Pancreas (tissue), 10 donors: Measurements from ENCODE around the gene KPNA6. TPM values are rescaled to one million over a fixed set of nuclear protein-coding genes. Genes with fewer than 3 reads are reported as not detected.

Source experiments
- ATAC-seq, 4 donors: fragments of 200-7000 bp; cut with Tn5 transposase; one replicate each; pipeline versions ENCODE4 v1.8.0 to v1.9.1; 2020; ENCODE audit warnings: mild to moderate bottlenecking in 4 of 4, moderate library complexity in 4 of 4
- DNase-seq, 6 donors: peaks; one replicate each; pipeline ENCODE4 v3.0.0-alpha.2; 2020
- FAIRE-seq: peaks from 2 replicates; lab custom pipeline; 2012; peaks lifted over from hg19 to GRCh38; lab: Jason Lieb, UNC
- H3K27ac ChIP-seq, 4 donors: fragments of 200-600 bp; sonication (generic); 1 replicate in 3 of 4; 2 replicates in 1 of 4; pipeline versions ENCODE4 v1.5.0 to v1.8.0; 2020
- H3K27me3 ChIP-seq, 4 donors: fragments of 200-600 bp; one replicate each; pipeline ENCODE4 v1.8.0; 2021
- H3K36me3 ChIP-seq, 3 donors: fragments of 200-600 bp; sonication (generic) in 1 of 3; one replicate each; pipeline versions ENCODE4 v1.5.0 to v1.8.0; 2020 to 2021
- H3K4me1 ChIP-seq, 3 donors: fragments of 200-600 bp; one replicate each; pipeline ENCODE4 v1.8.0; 2021
- H3K4me3 ChIP-seq, 4 donors: fragments of 200-600 bp; sonication (generic) in 2 of 4; one replicate each; pipeline versions ENCODE4 v1.5.0 to v1.8.0; 2020 to 2021
- H3K9me3 ChIP-seq, 4 donors: fragments of 200-600 bp; one replicate each; pipeline ENCODE4 v1.8.0; 2021
- WGBS, 2 donors: extraction: QIAGEN DNeasy Blood & Tissue Kit; methylation state at CpG; one replicate each; pipeline ENCODE4 v1.1.7; 2013; 5-methylcytosine and 5-hydroxymethylcytosine counted together
- intact Hi-C, 3 donors: fragments of 100-400 bp; cut with DNase I; formaldehyde crosslinking; loops; one replicate each; pipeline versions ENCODE4 v1.11.1 to v1.14.2; 2022
- polyA plus RNA-seq, 2 donors: library from polyadenylated mRNA; stranded (reverse); fragments of 200-250 nt; gene quantifications; one replicate each; pipeline ENCODE4 v1.2.3, GENCODE V29; 2013
- total RNA-seq, 6 donors: library from RNA; stranded (reverse); fragmentation: NEBNext Ultra II Directional in 4 of 6; extraction: Animal tissue kit (Norgen Biotek cat#: 25700) in 4 of 6; gene quantifications; one replicate each; pipeline versions ENCODE4 v1.2.1 to v1.2.4, GENCODE V29; 2021 to 2023
- TF ChIP-seq, protein P1 (sequence below), 4 donors: fragments of 200-600 bp; sonication (generic) in 3 of 4; IDR thresholded peaks; one replicate each; pipeline versions ENCODE4 v1.5.0 to v1.8.0; 2021; ENCODE audit warnings: antibody characterized with exemption in 4 of 4
- donor health status: healthy with polysubstance abuse.
- donor health status: DM: no; HTN: no; CAD: no; lungs with moderate emphysema.
- donor health status: DM: no; HTN: no; CAD: no.
- donor health status: control.
- donor health status: control.
- donor health status: Bipolar disorder and iron deficiency.
- donor health status: DM: yes; HTN: yes; CAD: no.
- donor health status: DM: no; HTN: no; CAD: no.
- donor health status: DM: no; HTN: no; CAD: no.
- donor health status: DM: yes; HTN: yes; CAD: no.

Gene KPNA6
- total and polyA plus RNA-seq, 8 donors: 4.9 to 36.2 (median 24.0) TPM

DNA sequence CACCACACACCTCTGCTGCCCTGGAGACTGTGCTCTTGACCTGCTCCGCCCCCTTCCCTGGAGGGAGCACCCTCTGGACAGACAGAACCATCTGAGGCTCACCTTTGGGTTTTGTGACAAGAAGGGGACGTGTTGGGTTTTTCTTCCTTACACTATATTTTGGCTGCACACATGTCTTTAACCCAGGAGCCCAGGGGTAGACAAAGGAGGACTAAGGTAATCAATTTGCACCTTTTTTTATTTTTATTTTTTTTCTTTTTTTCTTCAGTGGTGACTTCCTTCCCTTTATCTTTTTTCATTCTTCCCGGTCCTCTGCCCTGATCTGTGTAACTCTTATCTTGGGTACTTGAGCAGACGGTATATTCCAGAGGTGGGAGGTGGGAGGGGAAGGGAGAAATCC, 63.1 kb downstream of the KPNA6 start:
- Histone ChIP-seq H3K4me1 (no peaks in the 10 kb centered on the region), H3K4me3 (no peak overlapping the region), H3K9me3 (no peaks in the 10 kb centered on the region), H3K27ac (no peak overlapping the region), H3K36me3 (peaks cover 0 to 46% (median 16%) of the 10 kb centered on the region in 3 donors), H3K27me3 (no peaks in the 10 kb centered on the region)
- TF ChIP-seq, protein P1, sequence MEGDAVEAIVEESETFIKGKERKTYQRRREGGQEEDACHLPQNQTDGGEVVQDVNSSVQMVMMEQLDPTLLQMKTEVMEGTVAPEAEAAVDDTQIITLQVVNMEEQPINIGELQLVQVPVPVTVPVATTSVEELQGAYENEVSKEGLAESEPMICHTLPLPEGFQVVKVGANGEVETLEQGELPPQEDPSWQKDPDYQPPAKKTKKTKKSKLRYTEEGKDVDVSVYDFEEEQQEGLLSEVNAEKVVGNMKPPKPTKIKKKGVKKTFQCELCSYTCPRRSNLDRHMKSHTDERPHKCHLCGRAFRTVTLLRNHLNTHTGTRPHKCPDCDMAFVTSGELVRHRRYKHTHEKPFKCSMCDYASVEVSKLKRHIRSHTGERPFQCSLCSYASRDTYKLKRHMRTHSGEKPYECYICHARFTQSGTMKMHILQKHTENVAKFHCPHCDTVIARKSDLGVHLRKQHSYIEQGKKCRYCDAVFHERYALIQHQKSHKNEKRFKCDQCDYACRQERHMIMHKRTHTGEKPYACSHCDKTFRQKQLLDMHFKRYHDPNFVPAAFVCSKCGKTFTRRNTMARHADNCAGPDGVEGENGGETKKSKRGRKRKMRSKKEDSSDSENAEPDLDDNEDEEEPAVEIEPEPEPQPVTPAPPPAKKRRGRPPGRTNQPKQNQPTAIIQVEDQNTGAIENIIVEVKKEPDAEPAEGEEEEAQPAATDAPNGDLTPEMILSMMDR (IDR thresholded peaks at IDR 0.05): no peak
- DNase-seq (no peak), FAIRE-seq (no peak), ATAC-seq (no peak)
- 73 to 84% methylated on average over 4 of the region's 4 CpGs for WGBS, 2 donors
- intact Hi-C loops: no loop called here

DNA sequence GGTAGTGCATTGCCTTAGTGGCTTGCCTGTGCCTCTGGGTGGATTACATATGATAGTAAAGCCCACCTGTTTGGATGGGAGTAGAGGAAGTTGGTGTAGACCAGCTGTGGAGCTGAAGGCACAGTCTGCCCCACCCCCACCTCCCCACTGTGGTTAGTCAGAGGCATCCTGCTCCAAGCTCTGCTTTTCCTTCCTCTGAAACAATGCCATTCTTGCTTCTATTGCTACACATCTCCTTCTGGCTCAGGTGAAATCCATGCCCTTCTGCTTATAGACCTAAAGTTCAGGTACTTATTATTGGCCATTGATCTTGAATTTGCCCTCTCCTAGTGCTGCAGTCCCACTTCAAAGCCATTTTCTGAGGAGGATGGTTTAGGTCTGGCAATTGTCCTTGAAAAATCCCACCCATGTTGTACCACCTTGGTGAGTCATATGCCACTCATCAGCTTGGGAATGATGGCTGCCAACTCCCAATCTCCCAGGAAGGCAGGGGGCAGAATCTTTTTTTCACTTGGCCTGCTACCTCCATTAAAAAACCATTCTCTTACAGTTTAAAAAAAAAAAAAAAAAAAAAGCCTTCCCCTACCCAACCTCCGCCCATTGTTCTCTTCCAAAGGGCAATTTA, 64.9 kb downstream of the KPNA6 start:
- H3K4me1 ChIP-seq: no peaks in the 10 kb centered on the region
- DNase-seq (no peak), FAIRE-seq (no peak), ATAC-seq (no peak)
- TF ChIP-seq, protein P1 (IDR thresholded peaks at IDR 0.05): no peak
- intact Hi-C loops: no loop called here
- 91 to 100% methylated on average over 1 of the region's 1 CpG for WGBS, 2 donors
- no peak overlapping the region for H3K27ac ChIP-seq
- no peaks in the 10 kb centered on the region for H3K9me3 ChIP-seq
- peaks cover 0 to 32% (median 16%) of the 10 kb centered on the region in 3 donors for H3K36me3 ChIP-seq
- no peaks in the 10 kb centered on the region for H3K27me3 ChIP-seq
- H3K4me3 ChIP-seq: no peak overlapping the region

DNA sequence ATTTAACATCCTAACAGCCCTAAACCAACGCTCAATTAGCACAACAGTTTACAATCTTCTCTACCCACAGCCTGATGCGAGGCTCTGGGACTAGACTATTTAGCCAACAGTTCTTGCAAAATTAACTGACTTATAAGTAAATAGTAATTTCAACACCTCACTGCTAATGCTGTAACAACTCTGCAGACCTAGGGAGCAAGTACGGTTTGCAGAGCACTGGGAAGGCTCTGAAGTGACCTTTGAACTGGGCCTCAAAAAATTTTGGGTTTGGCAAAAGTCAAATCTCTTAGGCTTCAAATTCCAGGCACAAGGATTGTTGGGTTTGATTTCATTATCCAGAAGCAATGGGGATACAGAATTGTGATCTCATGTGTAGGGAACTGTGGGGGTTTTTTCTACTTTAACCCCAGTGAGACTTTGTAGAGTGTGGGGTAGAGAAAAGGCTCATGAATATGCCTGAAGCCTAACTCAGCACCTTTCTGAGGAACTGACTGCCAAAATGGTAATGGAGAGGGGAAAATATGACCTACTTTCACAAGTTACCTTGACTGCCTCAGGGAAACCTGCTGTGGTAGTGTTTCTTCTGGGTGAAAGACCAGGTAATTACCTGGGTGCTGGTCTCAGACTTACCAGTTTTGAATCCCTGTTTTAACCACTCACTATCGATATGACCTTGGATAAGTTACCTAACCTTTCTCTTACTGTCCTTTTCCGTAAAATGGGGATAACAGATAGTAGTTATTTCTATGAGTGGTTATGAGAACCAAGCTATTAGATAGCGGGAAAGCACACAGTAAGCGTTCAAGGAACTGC, 70.7 kb downstream of the KPNA6 start:
- 76 to 81% methylated on average over 7 of the region's 7 CpGs for WGBS, 2 donors
- Histone ChIP-seq H3K4me3 (peak overlapping the region in 1 of 4 donors; percentile 80), H3K9me3 (no peaks in the 10 kb centered on the region), H3K27ac (peak overlapping the region; percentile 75 to 93 (median 82)), H3K36me3 (peaks cover 0 to 4% (median 0%) of the 10 kb centered on the region in 3 donors), H3K27me3 (no peaks in the 10 kb centered on the region), H3K4me1 (peaks cover 0 to 16% (median 15%) of the 10 kb centered on the region in 3 donors)
- TF ChIP-seq, protein P1 (IDR thresholded peaks at IDR 0.05): no peak
- no peak for FAIRE-seq
- intact Hi-C loops: no loop called here
- no peak for ATAC-seq
- DNase-seq: no peak

DNA sequence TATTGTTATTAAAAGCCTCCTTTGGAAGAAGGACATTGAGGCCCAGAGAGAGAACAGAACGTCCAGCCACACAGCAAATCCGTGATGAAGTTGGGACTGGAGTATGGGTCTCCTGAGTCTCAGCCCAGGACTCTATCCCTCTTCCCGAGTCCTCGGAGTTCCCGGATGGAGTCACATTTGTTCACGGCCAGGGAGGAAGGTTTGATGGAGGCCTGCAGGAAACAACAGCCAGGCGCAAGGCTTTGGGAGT, 71.3 kb downstream of the KPNA6 start:
- H3K4me3 ChIP-seq: peak overlapping the region; percentile 46 to 80 (median 67)
- peaks cover 0 to 16% (median 15%) of the 10 kb centered on the region in 3 donors for H3K4me1 ChIP-seq
- intact Hi-C loops: no loop called here
- H3K36me3 ChIP-seq: peaks cover 0 to 8% (median 3%) of the 10 kb centered on the region in 3 donors
- H3K27me3 ChIP-seq: no peaks in the 10 kb centered on the region
- FAIRE-seq: no peak
- peak overlapping the region; percentile 75 to 93 (median 82) for H3K27ac ChIP-seq
- DNase-seq: no peak
- TF ChIP-seq, protein P1 (IDR thresholded peaks at IDR 0.05): no peak
- 15 to 16% methylated on average over 7 of the region's 7 CpGs for WGBS, 2 donors
- ATAC-seq: peak in 2 of 4 donors; percentile 10 to 17
- no peaks in the 10 kb centered on the region for H3K9me3 ChIP-seq
